K562 (cell line): Measurements from ENCODE around the gene MACROD2. TPM values are rescaled to one million over a fixed set of nuclear protein-coding genes. Genes with fewer than 3 reads are reported as not detected.

ENCODE experiments used
- ATAC-seq: fragments of 200-7000 bp; cut with Tn5 transposase; 3 replicates; pipeline ENCODE4 v1.9.1; 2020; ENCODE audit warnings: moderate library complexity
- BruUV-seq: library from RNA; stranded (reverse); fragments of 400-500 nt; replicated peaks from 2 replicates; lab custom pipeline; 2021; lab: Mats Ljungman, UMichigan
- CTCF ChIA-PET: fragments of 300-600 bp; formaldehyde crosslinking; extraction: SDS; loops from one replicate; lab custom pipeline; 2021; ENCODE audit warnings: low intra/inter-chr PET ratio; lab: Yijun Ruan, JAX
- POLR2A ChIA-PET: fragments of 300-600, 350-650 bp; sonication (Branson Sonifier 250); formaldehyde crosslinking; extraction: SDS; loops from one replicate; lab custom pipeline; 2021; ENCODE audit warnings: antibody characterized with exemption, inconsistent platforms; lab: Yijun Ruan, JAX
- DNase-seq, 4 experiments: peaks; one replicate each; pipeline versions ENCODE4 v3.0.0 to v3.0.0-alpha.2; 2011 to 2018; ENCODE audit warnings: low spot score in 3 of 4, mixed read lengths in 3 of 4; ENCODE audit errors: extremely low read depth in 1 of 4
- FAIRE-seq: peaks from 2 replicates; lab custom pipeline; 2011; peaks lifted over from hg19 to GRCh38; lab: Jason Lieb, UNC
- H2AFZ ChIP-seq: 2 replicates; pipeline ENCODE4 v1.6.0; 2011; ENCODE audit warnings: low read depth, low read length, control low read depth, inconsistent platforms
- H3K27ac ChIP-seq: fragments of 200-600 bp; 3 replicates; pipeline ENCODE4 v1.8.0; 2011; ENCODE audit warnings: low read depth, mild to moderate bottlenecking, control low read depth, inconsistent platforms, low read length, moderate library complexity, mixed read lengths; ENCODE audit errors: extremely low read depth
- H3K27me3 ChIP-seq, 2 experiments: fragments of 300-600 bp in 1 of 2; 2 replicates in 1 of 2; 3 replicates in 1 of 2; pipeline versions ENCODE4 v1.6.0 to v1.8.0; 2011; ENCODE audit warnings: inconsistent platforms in 2 of 2, low read length in 2 of 2, mild to moderate bottlenecking in 1 of 2, mixed read lengths in 1 of 2, moderate library complexity in 1 of 2; ENCODE audit not compliant: control insufficient read depth in 2 of 2, insufficient read depth in 2 of 2
- H3K36me3 ChIP-seq: fragments of 300-600 bp; 3 replicates; pipeline ENCODE4 v1.8.0; 2011; ENCODE audit warnings: mild to moderate bottlenecking, low read length, inconsistent platforms; ENCODE audit not compliant: control insufficient read depth, insufficient read depth
- H3K4me1 ChIP-seq, 2 experiments: fragments of 200-600 bp in 1 of 2; replicated peaks in 1 of 2; 2 replicates in 1 of 2; 3 replicates in 1 of 2; pipeline versions ENCODE4 v1.5.1 to v1.8.0; 2011; ENCODE audit warnings: inconsistent platforms in 2 of 2, low read length in 2 of 2, mild to moderate bottlenecking in 1 of 2, mixed read lengths in 1 of 2, moderate library complexity in 1 of 2; ENCODE audit not compliant: control insufficient read depth in 2 of 2, insufficient read depth in 2 of 2
- H3K4me2 ChIP-seq: 2 replicates; pipeline ENCODE4 v1.6.1; 2011; ENCODE audit warnings: low read length, control low read depth, inconsistent platforms, mixed read lengths; ENCODE audit not compliant: insufficient read depth
- H3K4me3 ChIP-seq: fragments of 200-600 bp; sonication (generic), shearing (Covaris generic); 2 replicates; pipeline ENCODE4 v1.5.1; 2016; ENCODE audit warnings: control low read depth, inconsistent platforms
- H3K79me2 ChIP-seq: fragments of 200-600 bp; 3 replicates; pipeline ENCODE4 v1.8.0; 2011; ENCODE audit warnings: low read length, inconsistent platforms; ENCODE audit not compliant: control insufficient read depth, insufficient read depth
- H3K9ac ChIP-seq, 2 experiments: 2 replicates each; pipeline versions ENCODE4 v1.6.0 to v1.6.1; 2011; ENCODE audit warnings: low read depth in 2 of 2, low read length in 2 of 2, control low read depth in 1 of 2, inconsistent platforms in 1 of 2, mild to moderate bottlenecking in 1 of 2, mixed read lengths in 1 of 2; ENCODE audit not compliant: insufficient read depth in 1 of 2
- H3K9me1 ChIP-seq: one replicate; pipeline ENCODE4 v1.6.0; 2011; ENCODE audit warnings: inconsistent platforms, mild to moderate bottlenecking, low read length, moderate library complexity; ENCODE audit not compliant: control insufficient read depth, insufficient read depth
- H3K9me3 ChIP-seq: replicated peaks from 2 replicates; pipeline ENCODE4 v1.5.1; 2011; ENCODE audit warnings: low read depth, low read length, inconsistent platforms; ENCODE audit not compliant: control insufficient read depth, insufficient read depth
- H4K20me1 ChIP-seq: replicated peaks from 2 replicates; pipeline ENCODE4 v1.6.1; 2011; ENCODE audit warnings: low read length, inconsistent platforms, mixed read lengths; ENCODE audit not compliant: control insufficient read depth, insufficient read depth
- ESRRA ChIP-seq: fragments of 450-650 bp; IDR thresholded peaks from 2 replicates; pipeline ENCODE4 v1.6.1; 2014; ENCODE audit warnings: low read depth, mild to moderate bottlenecking, moderate library complexity, borderline replicate concordance
- HDAC1 ChIP-seq, 2 experiments: fragments of 450-650 bp; IDR thresholded peaks; 2 replicates each; pipeline ENCODE4 v1.6.1; 2016 to 2017; ENCODE audit warnings: inconsistent platforms in 1 of 2, mild to moderate bottlenecking in 1 of 2, moderate library complexity in 1 of 2
- HINFP ChIP-seq: fragments of 450-650 bp; conservative IDR thresholded peaks from 2 replicates; pipeline ENCODE4 v1.6.1; 2016; ENCODE audit warnings: missing genetic modification characterization, low read depth, mild to moderate bottlenecking, control low read depth, missing compliant biosample characterization
- MCM3 ChIP-seq: fragments of 450-650 bp; IDR thresholded peaks from 2 replicates; pipeline ENCODE4 v1.6.1; 2016
- NR0B1 ChIP-seq: fragments of 450-650 bp; IDR thresholded peaks from one replicate; pipeline ENCODE4 v1.6.1; 2018; ENCODE audit warnings: mild to moderate bottlenecking, moderate library complexity; ENCODE audit not compliant: partially characterized antibody
- SRSF3 ChIP-seq: fragments of 200-400 bp; formaldehyde crosslinking; IDR thresholded peaks from 2 replicates; pipeline ENCODE4 v1.6.1; 2016; ENCODE audit warnings: mild to moderate bottlenecking, low read length, moderate library complexity; ENCODE audit not compliant: insufficient read depth
- TAF9B ChIP-seq: fragments of 450-650 bp; IDR thresholded peaks from 2 replicates; pipeline ENCODE4 v1.6.1; 2018; ENCODE audit warnings: mild to moderate bottlenecking; ENCODE audit not compliant: partially characterized antibody
- ZNF121 ChIP-seq: sonication (generic); formaldehyde crosslinking; conservative IDR thresholded peaks from 2 replicates; pipeline ENCODE4 v1.8.0; 2022; ENCODE audit warnings: missing genetic modification reagents
- ZNF175 ChIP-seq: fragments of 200-800 bp; sonication (Bioruptor generic); IDR thresholded peaks from 2 replicates; pipeline ENCODE4 v1.6.1; 2016; ENCODE audit warnings: low read depth, mild to moderate bottlenecking, missing genetic modification characterization, missing compliant biosample characterization
- WGBS: fragments of 100-300 bp; shearing (Covaris generic); methylation state at CpG from one replicate; pipeline ENCODE4 v1.1.6; 2016; ENCODE audit warnings: low coverage, mixed read lengths; ENCODE audit not compliant: insufficient coverage; ENCODE audit errors: missing lambda C conversion rate; 5-methylcytosine and 5-hydroxymethylcytosine counted together
- in situ Hi-C: fragments of 300-500 bp; cut with MboI; formaldehyde crosslinking; loops from 4 replicates; pipeline ENCODE4 v1.15.0; 2018; ENCODE audit warnings: inconsistent platforms, mixed read lengths
- intact Hi-C: fragments of 100-400 bp; cut with micrococcal nuclease; formaldehyde crosslinking; loops from 2 replicates; pipeline ENCODE4 v1.14.2; 2022
- polyA plus RNA-seq, 8 experiments: library from polyadenylated mRNA; depleted of rRNA in 4 of 8; stranded (reverse) in 5 of 8; unstranded in 3 of 8; fragments of >200 nt; fragmentation: Nextera tagmentation in 2 of 8; fragmentation: Illumina TruSeq in 1 of 8; extraction: Ambion mirVana in 2 of 8; extraction: Trizol in 1 of 8; gene quantifications; 2 replicates each; pipeline versions ENCODE4 v1.2.1 to v1.2.3, GENCODE V29; 2011 to 2014; ENCODE audit warnings: inconsistent platforms in 1 of 8, missing spikeins in 1 of 8
- total RNA-seq, 7 experiments: library from RNA; depleted of rRNA in 6 of 7; stranded (reverse); fragments of >200 nt in 6 of 7; fragmentation: Illumina TruSeq in 2 of 7; extraction: Trizol in 2 of 7; gene quantifications; 2 replicates each; pipeline versions ENCODE4 v1.2.1 to v1.2.3, GENCODE V29; 2011 to 2021; ENCODE audit warnings: low replicate concordance in 1 of 7

The MACROD2 gene
- total and polyA plus RNA-seq, 9 of the 15 experiments (the other 6 are each of a cell fraction or from before 2014, with no cell fraction given) = not detected

GRCh38 chr20:15603978-15604805 lies 1608.9 kb downstream of the MACROD2 start:
- Histone ChIP-seq H3K27ac (no peak overlapping the region), H3K4me3 (no peak overlapping the region)
- intact Hi-C loops = no loop called here
- POLR2A ChIA-PET = no interaction called here
- TF ChIP-seq TAF9B (no peak), ESRRA (no peak), ZNF175 (CRISPR knock-in tag) (no peak), HINFP (tag) (no peak), MCM3 (no peak), HDAC1 (IDR thresholded peaks at IDR 0.05) (no peak), ZNF121 (no peak), NR0B1 (no peak), SRSF3 (no peak)
- TF ChIP-seq, all 486 proteins: peak for 0
- Histone ChIP-seq H3K4me1 (no peaks in the 10 kb centered on the region), H2AFZ (no peak overlapping the region), H3K36me3 (no peaks in the 10 kb centered on the region), H3K9me3 (no peaks in the 10 kb centered on the region), H4K20me1 (no peaks in the 10 kb centered on the region), H3K27me3 (no peaks in the 10 kb centered on the region), H3K4me2 (no peak overlapping the region), H3K9me1 (no peaks in the 10 kb centered on the region), H3K79me2 (no peaks in the 10 kb centered on the region), H3K9ac (no peak overlapping the region)
- in situ Hi-C loops = no loop called here
- ATAC-seq (no peak), FAIRE-seq (no peak), DNase-seq (no peak)
- BruUV-seq = no TSS peak
- WGBS = 0% methylated on average over 4 of the region's 4 CpGs
- CTCF ChIA-PET = interaction anchor here (0.6 kb wide), 1 partner anchor 28 kb away, joined by 5 read pairs; no protein-coding TSS in a partner anchor
